HG03378 (cell line): Measurements from ENCODE around the gene PRIMA1.

Source experiments
- ATAC-seq: cut with Tn5 transposase; IDR thresholded peaks from one replicate; pipeline ENCODE4 v1.9.1; 2021; ENCODE audit warnings: mild to moderate bottlenecking, moderate library complexity; ENCODE audit not compliant: unreplicated experiment

PRIMA1 gene

GRCh38 chr14:93797071-93797470 is 8.8 kb upstream of the PRIMA1 start:
- ATAC-seq = no peak

- ATAC-seq = no peak
These were observed 6.5 kb upstream of the PRIMA1 start for GRCh38 chr14:93794756-93795155.

- ATAC-seq = no peak
These were observed 5.5 kb upstream of the PRIMA1 start for GRCh38 chr14:93793555-93794324.

- ATAC-seq = no peak
These were observed 4.1 kb upstream of the PRIMA1 start for GRCh38 chr14:93792391-93792790.

GRCh38 chr14:93790966-93791365 is 2.7 kb upstream of the PRIMA1 start:
- ATAC-seq = no peak

- no peak for ATAC-seq
These were observed 1.2 kb upstream of the PRIMA1 start for GRCh38 chr14:93789228-93790130.

GRCh38 chr14:93788543-93789227 is 400 bp upstream of the PRIMA1 start:
- ATAC-seq = no peak

- ATAC-seq = no peak
These were observed 606 bp downstream of the PRIMA1 start for GRCh38 chr14:93787465-93788292.

- ATAC-seq = no peak
These were observed 2.9 kb downstream of the PRIMA1 start for GRCh38 chr14:93785423-93785822.

- no peak for ATAC-seq
These were observed 3.4 kb downstream of the PRIMA1 start for GRCh38 chr14:93784878-93785277.

- ATAC-seq = no peak
These were observed 7.4 kb downstream of the PRIMA1 start for GRCh38 chr14:93780813-93781400.

- ATAC-seq = no peak
These were observed 9.2 kb downstream of the PRIMA1 start for GRCh38 chr14:93778856-93779629.

- ATAC-seq = no peak
These were observed 9.8 kb downstream of the PRIMA1 start for GRCh38 chr14:93778453-93778852.

GRCh38 chr14:93775744-93776143 is 12.5 kb downstream of the PRIMA1 start:
- ATAC-seq = no peak

- no peak for ATAC-seq
These were observed 13.1 kb downstream of the PRIMA1 start for GRCh38 chr14:93775158-93775557.

GRCh38 chr14:93772263-93772662 is 16.0 kb downstream of the PRIMA1 start:
- ATAC-seq = no peak

GRCh38 chr14:93765970-93766369 is 22.3 kb downstream of the PRIMA1 start:
- ATAC-seq = no peak

- ATAC-seq = no peak
These were observed 23.1 kb downstream of the PRIMA1 start for GRCh38 chr14:93765155-93765554.

- ATAC-seq = no peak
These were observed 24.1 kb downstream of the PRIMA1 start for GRCh38 chr14:93764211-93764659.
